ENCODE data around the gene FRAS1. TPM values are rescaled to one million over a fixed set of nuclear protein-coding genes. Genes with fewer than 3 reads are reported as not detected.

The FRAS1 gene
- total RNA-seq, 2 donors from 2014 or later, result not detected

DNA sequence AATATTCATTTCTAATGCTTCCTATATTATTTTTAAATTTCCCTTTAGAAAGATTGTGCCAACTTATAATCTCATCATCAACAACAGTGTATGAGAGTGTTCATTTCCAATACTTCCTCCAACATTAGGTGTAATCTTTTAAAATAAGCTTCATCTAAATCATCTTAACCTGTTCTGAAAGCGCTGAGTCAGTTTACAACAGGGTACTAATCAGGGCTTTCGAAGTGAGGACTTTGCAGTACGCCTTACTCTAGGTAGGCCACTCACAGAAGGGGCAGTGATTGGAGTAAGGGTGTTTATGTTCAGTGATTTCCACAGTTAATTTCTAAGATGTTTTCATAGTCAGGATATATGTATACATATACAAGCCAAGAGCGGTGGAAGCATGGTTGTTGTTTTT is 87.9 kb downstream of the FRAS1 start:
- H3K27me3 Mint-ChIP-seq, result peaks cover 17% of the 10 kb centered on the region
- ATAC-seq (no peak), DNase-seq (no peak)
- no peak overlapping the region for H3K27ac Mint-ChIP-seq
- H3K4me1 Mint-ChIP-seq, result no peaks in the 10 kb centered on the region
- no peaks in the 10 kb centered on the region for H3K9me3 ChIP-seq (ENCODE audit: control insufficient read depth, low read length, poor library complexity, severe bottlenecking)
- H3K4me3 Mint-ChIP-seq, result no peak overlapping the region
- no peaks in the 10 kb centered on the region for H3K36me3 Mint-ChIP-seq (ENCODE audit: low read depth)

DNA sequence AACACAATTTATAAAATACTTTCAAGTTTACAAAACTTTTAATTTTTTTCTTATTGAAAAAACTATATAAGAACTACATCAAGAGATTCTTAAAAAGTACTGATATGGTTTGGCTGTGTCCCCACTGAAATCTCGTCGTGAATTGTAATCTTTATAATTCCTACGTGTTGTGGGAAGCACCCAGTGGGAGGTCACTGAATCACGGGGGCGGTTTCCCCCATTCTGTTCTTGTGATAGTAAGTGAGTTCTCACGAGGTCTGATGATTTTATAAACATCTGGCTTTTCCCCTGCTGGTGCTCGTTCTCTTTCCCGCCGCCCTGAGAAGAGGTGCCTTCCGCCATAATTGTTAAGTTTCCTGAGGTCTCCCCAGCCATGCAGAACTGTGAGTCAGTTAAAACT is 88.5 kb downstream of the FRAS1 start:
- no peaks in the 10 kb centered on the region for H3K36me3 Mint-ChIP-seq (ENCODE audit: low read depth)
- H3K4me1 Mint-ChIP-seq, result no peaks in the 10 kb centered on the region
- H3K4me3 Mint-ChIP-seq, result no peak overlapping the region
- no peak for DNase-seq
- H3K27ac Mint-ChIP-seq, result no peak overlapping the region
- H3K27me3 Mint-ChIP-seq, result peaks cover 17% of the 10 kb centered on the region
- H3K9me3 ChIP-seq (ENCODE audit: control insufficient read depth, low read length, poor library complexity, severe bottlenecking), result no peaks in the 10 kb centered on the region
- no peak for ATAC-seq

DNA sequence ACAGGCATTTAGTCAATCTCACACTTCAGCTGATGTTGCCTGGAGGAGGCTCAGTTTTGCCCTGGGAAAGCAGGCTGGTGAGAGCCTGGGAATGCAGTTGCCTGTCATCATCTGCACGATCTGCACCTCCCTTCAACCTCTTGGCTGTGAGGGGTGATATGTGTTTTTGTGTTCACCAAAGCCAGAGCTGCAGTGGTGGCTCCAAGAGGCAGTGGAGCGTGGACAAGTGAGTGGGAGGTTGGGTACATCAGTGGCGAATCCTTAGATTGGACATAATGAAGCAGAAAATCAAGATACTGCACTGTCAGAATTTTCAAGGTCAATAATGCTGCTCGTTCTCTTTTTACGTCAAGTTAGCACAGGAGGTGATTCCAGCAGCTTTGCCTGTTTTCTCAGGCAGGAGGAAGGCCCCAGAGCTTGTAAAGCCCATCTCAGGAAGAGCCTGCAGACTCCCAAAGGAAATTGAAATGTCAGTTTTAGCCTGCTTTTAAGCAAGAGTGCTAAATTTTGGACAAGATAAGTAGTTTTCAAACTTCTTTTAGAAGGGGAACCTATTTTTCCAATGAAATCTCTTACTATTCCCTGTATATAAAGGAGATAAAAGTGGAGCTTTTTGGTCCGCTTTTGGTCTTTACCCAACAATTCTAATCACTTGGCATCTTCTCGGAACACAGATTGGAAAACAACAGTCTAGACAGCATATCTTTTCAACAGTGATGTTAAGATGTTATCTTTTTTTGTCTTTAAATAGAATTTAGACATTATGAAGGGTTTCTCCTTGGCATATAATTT is 92.8 kb downstream of the FRAS1 start:
- ATAC-seq (no peak), DNase-seq (no peak)
- peaks cover 33% of the 10 kb centered on the region for H3K27me3 Mint-ChIP-seq
- H3K4me3 Mint-ChIP-seq, result no peak overlapping the region
- no peak overlapping the region for H3K27ac Mint-ChIP-seq
- no peaks in the 10 kb centered on the region for H3K4me1 Mint-ChIP-seq
- no peaks in the 10 kb centered on the region for H3K9me3 ChIP-seq (ENCODE audit: control insufficient read depth, low read length, poor library complexity, severe bottlenecking)
- no peaks in the 10 kb centered on the region for H3K36me3 Mint-ChIP-seq (ENCODE audit: low read depth)

DNA sequence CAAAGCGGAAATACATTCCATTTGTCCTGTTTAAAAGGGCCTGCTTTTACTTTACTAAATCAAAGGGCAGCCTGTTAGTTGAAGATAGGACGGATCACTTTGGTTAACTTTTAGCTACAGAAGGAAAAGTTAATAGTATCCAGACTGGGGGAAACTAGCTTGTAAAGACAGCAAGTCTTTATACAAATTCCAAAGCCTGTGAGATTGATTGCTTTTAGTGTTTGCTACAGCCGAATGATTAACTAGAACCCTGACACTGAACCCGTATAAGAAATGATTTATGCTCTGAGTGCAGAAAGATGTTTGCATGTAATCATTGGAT is 93.4 kb downstream of the FRAS1 start:
- Mint-ChIP-seq H3K27ac (no peak overlapping the region), H3K27me3 (peaks cover 38% of the 10 kb centered on the region), H3K4me3 (no peak overlapping the region), H3K4me1 (no peaks in the 10 kb centered on the region), H3K36me3 (ENCODE audit: low read depth) (no peaks in the 10 kb centered on the region)
- H3K9me3 ChIP-seq (ENCODE audit: control insufficient read depth, low read length, poor library complexity, severe bottlenecking), result no peaks in the 10 kb centered on the region
- DNase-seq, result no peak
- ATAC-seq, result no peak

DNA sequence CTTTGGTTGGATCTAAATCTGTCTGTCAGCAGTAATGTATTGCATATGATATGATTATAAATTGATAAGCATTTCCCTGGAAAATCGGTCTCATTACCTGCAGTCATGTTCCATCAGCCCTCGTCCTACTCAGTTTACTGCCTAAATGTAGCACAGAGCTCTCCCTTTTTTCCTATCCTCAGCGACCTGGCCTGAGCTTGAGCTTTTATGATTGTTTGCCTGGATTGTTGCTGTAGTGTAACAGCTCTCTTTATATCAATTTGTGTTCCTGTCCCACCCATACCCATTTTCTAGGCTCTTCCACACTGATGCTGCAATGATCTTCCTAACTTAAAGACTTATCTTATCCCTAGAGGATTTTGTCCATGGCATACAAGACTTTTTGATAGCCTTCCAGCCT is 95.7 kb downstream of the FRAS1 start:
- Mint-ChIP-seq H3K27ac (no peak overlapping the region), H3K36me3 (ENCODE audit: low read depth) (no peaks in the 10 kb centered on the region), H3K4me3 (no peak overlapping the region), H3K27me3 (peaks cover 45% of the 10 kb centered on the region), H3K4me1 (no peaks in the 10 kb centered on the region)
- no peaks in the 10 kb centered on the region for H3K9me3 ChIP-seq (ENCODE audit: control insufficient read depth, low read length, poor library complexity, severe bottlenecking)
- no peak for ATAC-seq
- DNase-seq, result no peak

DNA sequence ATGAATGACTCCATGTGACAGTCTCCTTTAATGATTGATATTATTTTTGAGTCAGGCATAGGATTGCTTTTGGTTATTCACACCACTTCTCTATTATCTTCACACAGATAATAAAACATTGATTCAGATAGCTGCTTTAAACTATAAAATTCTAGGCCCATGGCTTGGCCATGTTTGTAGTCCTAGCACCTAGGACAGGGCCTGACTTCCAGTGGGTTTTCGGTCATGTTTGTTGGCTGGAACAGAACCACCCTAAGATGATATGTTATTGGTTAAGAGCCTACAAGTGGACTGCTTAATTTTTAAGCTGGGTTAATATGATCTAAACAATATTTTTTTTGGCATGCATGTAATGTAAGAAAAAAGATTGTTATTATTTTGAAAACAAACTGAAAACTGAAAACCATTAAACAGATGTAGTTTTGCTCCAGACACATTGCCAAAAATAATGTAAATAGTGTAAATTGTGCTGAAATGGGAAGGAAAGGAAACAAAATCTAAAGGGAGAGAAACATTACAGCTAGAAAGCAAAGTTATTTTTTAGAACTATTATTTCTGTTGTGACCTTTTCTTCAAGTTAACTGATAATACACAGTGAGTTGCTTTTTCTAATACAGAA is 98.0 kb downstream of the FRAS1 start:
- H3K9me3 ChIP-seq (ENCODE audit: control insufficient read depth, low read length, poor library complexity, severe bottlenecking), result no peaks in the 10 kb centered on the region
- DNase-seq (no peak), ATAC-seq (no peak)
- H3K27ac Mint-ChIP-seq, result no peak overlapping the region
- no peaks in the 10 kb centered on the region for H3K36me3 Mint-ChIP-seq (ENCODE audit: low read depth)
- H3K27me3 Mint-ChIP-seq, result peaks cover 54% of the 10 kb centered on the region
- no peaks in the 10 kb centered on the region for H3K4me1 Mint-ChIP-seq
- no peak overlapping the region for H3K4me3 Mint-ChIP-seq

DNA sequence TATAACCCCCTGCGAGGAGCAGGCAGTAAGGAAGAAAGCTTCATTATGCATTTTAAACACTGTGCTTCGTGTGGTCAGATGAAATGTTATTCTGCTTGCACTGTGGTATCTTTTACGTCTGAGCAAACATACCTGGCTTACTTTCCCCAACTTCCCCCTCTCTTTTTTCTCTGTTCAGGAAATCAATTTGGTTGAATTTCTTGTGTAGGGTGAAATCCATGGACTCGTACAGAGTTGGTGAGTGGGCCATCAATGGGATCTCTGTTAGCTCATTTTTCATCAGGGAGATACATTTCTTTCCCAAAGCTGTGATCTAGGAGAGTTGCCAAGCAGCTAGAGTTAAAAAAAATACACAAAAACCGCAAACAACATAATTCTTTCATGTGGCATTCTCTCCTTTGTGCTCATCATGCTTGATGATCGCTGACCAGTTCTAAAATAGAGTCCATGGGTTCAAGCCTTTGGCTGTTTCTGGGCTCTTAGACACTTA is 98.5 kb downstream of the FRAS1 start:
- DNase-seq (no peak), ATAC-seq (no peak)
- Mint-ChIP-seq H3K4me3 (no peak overlapping the region), H3K27ac (no peak overlapping the region), H3K4me1 (no peaks in the 10 kb centered on the region), H3K36me3 (ENCODE audit: low read depth) (no peaks in the 10 kb centered on the region), H3K27me3 (peaks cover 57% of the 10 kb centered on the region)
- H3K9me3 ChIP-seq (ENCODE audit: control insufficient read depth, low read length, poor library complexity, severe bottlenecking), result no peaks in the 10 kb centered on the region

DNA sequence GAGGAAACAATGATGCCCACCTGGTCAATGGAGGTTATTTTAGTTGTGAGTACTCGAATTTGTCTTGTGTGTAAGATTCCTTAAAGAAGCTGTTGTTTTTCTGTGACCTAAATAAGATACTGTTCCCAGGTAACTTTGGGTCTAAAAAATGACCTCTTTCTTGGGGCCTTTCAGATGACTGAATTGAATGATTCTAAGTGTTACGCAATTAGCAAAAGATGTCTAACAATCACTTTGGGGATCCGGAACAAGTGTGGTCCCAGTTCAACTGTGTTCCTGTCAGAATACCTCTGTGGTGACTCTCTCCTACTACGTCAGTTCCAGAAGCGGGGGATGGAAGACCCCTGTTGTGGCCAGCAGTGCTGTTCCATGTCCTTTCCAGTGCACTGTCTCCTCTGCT is 99.4 kb downstream of the FRAS1 start:
- Mint-ChIP-seq H3K27me3 (peaks cover 52% of the 10 kb centered on the region), H3K36me3 (ENCODE audit: low read depth) (no peaks in the 10 kb centered on the region), H3K4me1 (no peaks in the 10 kb centered on the region), H3K27ac (no peak overlapping the region), H3K4me3 (no peak overlapping the region)
- no peaks in the 10 kb centered on the region for H3K9me3 ChIP-seq (ENCODE audit: control insufficient read depth, low read length, poor library complexity, severe bottlenecking)
- DNase-seq (no peak), ATAC-seq (no peak)

DNA sequence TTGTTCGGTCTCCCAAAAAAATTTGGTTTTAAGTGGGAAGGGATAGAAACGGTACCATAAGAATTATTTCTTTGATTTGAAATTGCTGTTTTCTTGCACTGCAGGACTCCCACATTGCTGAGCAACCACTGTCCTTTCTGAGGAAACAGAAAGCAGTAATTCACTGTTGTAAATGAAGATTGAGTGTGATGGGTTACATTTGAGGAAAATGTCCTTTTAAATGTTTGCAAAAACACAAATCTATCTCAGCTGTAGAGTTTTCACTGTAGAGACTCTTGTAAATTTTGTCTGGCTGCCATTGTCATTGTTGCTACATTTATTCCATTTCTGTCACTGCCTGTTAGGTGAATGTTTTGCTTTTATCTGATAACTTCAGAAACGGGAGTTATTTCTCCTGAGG is 105.2 kb downstream of the FRAS1 start:
- ATAC-seq (no peak), DNase-seq (no peak)
- Mint-ChIP-seq H3K4me1 (no peaks in the 10 kb centered on the region), H3K4me3 (no peak overlapping the region), H3K36me3 (ENCODE audit: low read depth) (no peaks in the 10 kb centered on the region), H3K27me3 (peaks cover 31% of the 10 kb centered on the region), H3K27ac (no peak overlapping the region)
- no peaks in the 10 kb centered on the region for H3K9me3 ChIP-seq (ENCODE audit: control insufficient read depth, low read length, poor library complexity, severe bottlenecking)

DNA sequence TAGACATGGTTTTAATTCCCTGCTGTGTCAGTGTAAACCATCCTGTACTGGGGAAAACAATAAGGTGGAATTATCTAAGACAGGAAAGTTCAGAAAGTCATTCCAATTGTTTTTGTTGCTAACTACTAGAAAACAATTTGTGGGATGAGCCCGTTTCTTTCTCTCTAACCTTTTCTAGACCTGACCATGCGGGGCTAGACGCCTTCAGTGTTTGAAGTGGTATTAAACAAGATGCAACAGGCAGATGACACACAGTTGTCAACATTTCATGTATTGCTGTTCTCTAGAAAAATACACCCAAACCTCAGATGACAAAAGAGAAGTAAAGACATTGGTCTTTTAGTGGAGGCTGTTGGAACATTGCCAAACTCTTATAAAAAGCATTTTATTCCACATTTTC is 105.7 kb downstream of the FRAS1 start:
- Mint-ChIP-seq H3K36me3 (ENCODE audit: low read depth) (no peaks in the 10 kb centered on the region), H3K4me3 (no peak overlapping the region), H3K4me1 (no peaks in the 10 kb centered on the region), H3K27me3 (peaks cover 31% of the 10 kb centered on the region), H3K27ac (no peak overlapping the region)
- no peaks in the 10 kb centered on the region for H3K9me3 ChIP-seq (ENCODE audit: control insufficient read depth, low read length, poor library complexity, severe bottlenecking)
- DNase-seq (no peak), ATAC-seq (no peak)

DNA sequence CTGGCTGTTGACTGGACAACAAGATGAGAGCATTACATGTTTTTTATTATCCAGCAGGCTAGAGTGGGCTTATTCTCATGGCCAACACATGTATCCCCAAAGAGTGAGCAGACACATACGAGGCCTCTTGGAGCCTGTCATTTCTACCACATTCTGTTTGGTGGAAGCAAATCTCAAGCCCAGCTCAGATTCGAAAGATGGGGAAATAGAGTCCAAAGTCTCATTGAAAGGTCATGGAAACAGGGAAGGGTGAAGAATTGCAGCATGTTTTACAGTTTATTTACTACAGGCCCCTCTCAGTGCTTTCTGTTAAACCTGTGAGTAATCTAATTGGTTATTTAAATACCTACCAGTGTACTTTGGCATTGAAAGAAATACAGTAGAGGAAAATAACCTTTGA is 108.6 kb downstream of the FRAS1 start:
- DNase-seq, result no peak
- H3K9me3 ChIP-seq (ENCODE audit: control insufficient read depth, low read length, poor library complexity, severe bottlenecking), result no peaks in the 10 kb centered on the region
- Mint-ChIP-seq H3K4me1 (no peaks in the 10 kb centered on the region), H3K36me3 (ENCODE audit: low read depth) (no peaks in the 10 kb centered on the region), H3K27ac (no peak overlapping the region), H3K4me3 (no peak overlapping the region), H3K27me3 (peaks cover 31% of the 10 kb centered on the region)
- no peak for ATAC-seq

DNA sequence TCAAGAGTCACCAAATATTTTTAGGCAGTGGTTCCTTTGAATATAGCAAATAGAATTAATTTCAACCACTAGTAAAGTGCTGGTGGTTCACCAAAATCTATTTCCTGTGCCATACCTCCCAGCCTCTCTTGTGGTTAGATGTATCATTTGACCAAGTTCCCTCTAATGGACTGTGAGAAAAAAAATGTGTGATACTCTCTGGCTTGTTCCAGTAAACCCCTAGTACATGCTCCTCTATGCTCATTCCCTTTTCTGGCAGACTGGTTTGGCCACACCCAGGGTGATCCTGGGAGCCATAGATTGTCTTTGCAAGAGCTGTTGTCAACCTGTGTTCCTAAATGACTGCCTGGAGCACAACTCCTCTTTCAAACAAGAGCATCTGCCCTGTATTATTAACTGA is 109.5 kb downstream of the FRAS1 start:
- no peaks in the 10 kb centered on the region for H3K4me1 Mint-ChIP-seq
- H3K9me3 ChIP-seq (ENCODE audit: control insufficient read depth, low read length, poor library complexity, severe bottlenecking), result no peaks in the 10 kb centered on the region
- peaks cover 31% of the 10 kb centered on the region for H3K27me3 Mint-ChIP-seq
- no peak for ATAC-seq
- H3K4me3 Mint-ChIP-seq, result no peak overlapping the region
- H3K27ac Mint-ChIP-seq, result no peak overlapping the region
- no peak for DNase-seq
- H3K36me3 Mint-ChIP-seq (ENCODE audit: low read depth), result no peaks in the 10 kb centered on the region

DNA sequence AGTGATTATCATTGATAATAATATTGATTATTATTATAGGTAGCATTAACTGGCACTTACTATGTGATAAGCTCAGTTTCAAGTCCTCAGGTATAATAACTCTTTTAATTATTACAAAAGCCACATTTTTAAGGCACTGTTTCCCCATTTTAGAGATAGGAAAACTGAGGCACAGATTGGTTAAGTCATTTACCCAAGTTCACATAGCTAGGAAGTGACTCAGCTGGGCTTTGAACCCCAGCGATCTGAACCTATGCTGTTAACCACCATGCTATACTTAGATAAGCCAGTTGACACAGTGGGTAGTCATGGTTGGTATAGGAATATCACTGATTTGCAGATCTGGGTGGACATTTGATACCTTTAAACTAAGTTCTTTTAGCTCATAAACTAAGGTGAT is 110.4 kb downstream of the FRAS1 start:
- no peak overlapping the region for H3K27ac Mint-ChIP-seq
- no peak overlapping the region for H3K4me3 Mint-ChIP-seq
- peaks cover 25% of the 10 kb centered on the region for H3K27me3 Mint-ChIP-seq

DNA sequence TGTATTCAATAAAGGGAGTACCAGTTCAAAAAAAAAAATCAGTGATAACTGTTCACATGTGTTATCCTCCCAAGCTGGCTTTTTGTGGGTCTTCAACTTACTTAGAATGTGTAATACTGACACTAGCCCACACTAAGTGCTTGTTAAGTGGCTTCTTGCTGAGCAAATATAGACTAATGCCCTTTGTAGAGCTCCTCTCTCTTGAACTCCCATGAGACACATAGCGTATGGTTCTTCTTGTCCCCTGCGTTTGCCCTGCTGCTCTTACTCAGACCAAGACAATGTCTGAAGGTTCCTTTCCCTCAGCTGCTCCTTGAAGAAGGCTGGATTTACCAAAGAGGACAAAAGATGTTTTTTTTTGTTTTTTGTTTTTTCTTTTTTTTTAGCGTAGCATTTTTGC is 110.9 kb downstream of the FRAS1 start:
- Mint-ChIP-seq H3K27ac (no peak overlapping the region), H3K4me1 (no peaks in the 10 kb centered on the region), H3K27me3 (peaks cover 22% of the 10 kb centered on the region), H3K4me3 (no peak overlapping the region), H3K36me3 (ENCODE audit: low read depth) (no peaks in the 10 kb centered on the region)
- H3K9me3 ChIP-seq (ENCODE audit: control insufficient read depth, low read length, poor library complexity, severe bottlenecking), result no peaks in the 10 kb centered on the region
- ATAC-seq (no peak), DNase-seq (no peak)

More for the DNA sequence above, 110.4 kb downstream of the FRAS1 start:
- ATAC-seq (no peak), DNase-seq (no peak)
- no peaks in the 10 kb centered on the region for H3K36me3 Mint-ChIP-seq (ENCODE audit: low read depth)
- H3K4me1 Mint-ChIP-seq, result no peaks in the 10 kb centered on the region
- H3K9me3 ChIP-seq (ENCODE audit: control insufficient read depth, low read length, poor library complexity, severe bottlenecking), result no peaks in the 10 kb centered on the region
